HG03280 (cell line): ENCODE results near the gene CBLL1.

Source experiments
- ATAC-seq: cut with Tn5 transposase; IDR thresholded peaks from one replicate; pipeline ENCODE4 v1.9.1; 2021; ENCODE audit warnings: mild to moderate bottlenecking, moderate library complexity; ENCODE audit not compliant: unreplicated experiment

CBLL1 gene

DNA sequence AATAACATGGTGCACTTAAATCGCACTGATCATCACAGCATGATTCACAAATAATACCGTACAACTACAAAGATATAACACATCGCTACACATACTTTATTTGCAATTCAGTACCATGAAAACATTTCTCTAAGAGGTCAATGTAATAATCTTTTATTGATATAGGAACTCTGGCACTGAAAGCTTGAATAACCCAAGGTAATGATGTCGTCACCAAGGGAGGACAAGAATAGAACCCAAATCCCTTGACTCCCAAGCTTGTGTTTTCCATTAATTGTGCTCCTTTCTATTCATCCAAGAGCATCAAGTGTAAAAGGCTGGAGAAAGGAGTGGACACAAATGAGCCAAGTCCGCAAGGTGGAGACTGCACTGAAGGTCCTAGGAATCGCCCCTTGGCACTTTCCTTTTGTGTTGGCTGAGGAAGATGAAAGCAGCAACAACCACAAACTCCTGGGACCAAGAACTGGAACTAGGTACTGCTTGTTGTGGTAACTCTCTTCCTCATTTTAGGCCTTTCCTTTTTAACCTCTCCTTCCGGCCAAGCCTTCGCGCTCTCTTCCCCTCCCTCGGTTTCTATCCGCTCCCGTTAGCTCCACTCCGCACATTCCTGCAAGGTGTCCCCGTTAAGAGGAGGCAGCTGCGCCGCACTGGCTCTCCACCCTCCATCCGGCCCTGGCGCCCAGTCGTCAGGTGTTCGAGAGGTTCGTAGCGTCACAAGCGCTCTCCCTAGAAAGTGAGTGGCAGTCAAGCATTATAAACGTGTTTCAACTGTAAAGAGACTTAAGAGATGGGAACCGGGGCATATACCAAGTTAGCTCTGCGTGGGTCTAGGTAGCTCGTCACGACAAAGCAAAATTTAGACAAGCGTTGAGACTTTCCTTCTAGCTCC is 1.0 kb upstream of the CBLL1 start:
- ATAC-seq, result peak; percentile 40

- peak; percentile 34 for ATAC-seq
These were observed 406 bp downstream of the CBLL1 start for GRCh38 chr7:107744345-107744750.

- no peak for ATAC-seq
These were observed 2.1 kb downstream of the CBLL1 start for GRCh38 chr7:107746006-107746405.

GRCh38 chr7:107751113-107751512 is 7.2 kb downstream of the CBLL1 start:
- ATAC-seq, result no peak

DNA sequence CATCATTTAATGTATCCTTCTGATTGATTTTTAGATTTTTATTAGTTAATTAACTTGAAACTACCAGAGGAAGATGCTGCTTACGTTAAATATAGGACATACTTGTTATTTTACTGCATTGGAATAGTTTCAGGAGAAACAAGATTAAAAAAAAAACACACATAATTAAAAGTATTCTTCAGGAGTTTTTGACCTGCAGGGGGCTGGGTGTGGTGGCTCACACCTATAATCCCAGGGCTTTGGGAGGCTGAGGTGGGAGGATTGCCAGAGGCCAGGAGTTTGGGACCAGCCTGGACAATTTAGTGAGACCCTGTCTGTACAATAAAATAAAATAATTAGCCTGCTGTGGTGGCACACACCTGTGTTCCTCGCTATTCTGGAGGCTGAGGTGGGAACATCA is 10.7 kb downstream of the CBLL1 start:
- ATAC-seq, result no peak

DNA sequence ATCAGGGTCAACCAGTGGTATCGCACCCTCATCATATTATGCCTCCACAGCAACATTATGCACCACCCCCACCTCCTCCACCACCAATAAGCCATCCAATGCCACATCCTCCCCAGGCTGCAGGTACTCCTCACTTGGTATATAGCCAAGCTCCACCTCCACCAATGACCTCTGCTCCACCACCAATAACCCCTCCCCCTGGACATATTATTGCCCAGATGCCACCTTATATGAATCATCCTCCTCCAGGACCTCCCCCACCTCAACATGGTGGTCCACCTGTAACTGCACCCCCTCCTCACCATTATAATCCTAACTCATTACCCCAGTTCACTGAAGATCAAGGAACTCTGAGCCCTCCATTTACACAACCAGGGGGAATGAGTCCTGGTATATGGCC is 14.7 kb downstream of the CBLL1 start:
- no peak for ATAC-seq

DNA sequence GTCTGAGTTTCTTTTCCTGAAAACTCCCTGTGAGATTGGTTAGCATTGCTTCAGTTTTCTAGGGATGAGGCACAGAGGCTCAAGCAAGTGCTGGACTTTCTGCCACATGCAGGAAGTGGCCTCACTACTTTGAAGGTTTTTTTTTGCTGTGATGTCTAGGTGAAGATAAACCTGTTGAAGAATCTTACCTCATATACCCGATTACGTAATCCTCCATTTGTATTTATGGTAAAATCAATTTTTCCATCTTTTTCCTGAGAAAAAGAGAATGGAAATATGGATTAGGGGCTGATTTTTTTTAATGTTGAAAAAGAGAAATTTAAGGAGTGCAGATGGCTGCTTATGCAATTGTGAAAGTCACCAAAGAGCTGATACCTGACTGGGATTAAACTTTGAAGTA is 23.4 kb downstream of the CBLL1 start:
- no peak for ATAC-seq

DNA sequence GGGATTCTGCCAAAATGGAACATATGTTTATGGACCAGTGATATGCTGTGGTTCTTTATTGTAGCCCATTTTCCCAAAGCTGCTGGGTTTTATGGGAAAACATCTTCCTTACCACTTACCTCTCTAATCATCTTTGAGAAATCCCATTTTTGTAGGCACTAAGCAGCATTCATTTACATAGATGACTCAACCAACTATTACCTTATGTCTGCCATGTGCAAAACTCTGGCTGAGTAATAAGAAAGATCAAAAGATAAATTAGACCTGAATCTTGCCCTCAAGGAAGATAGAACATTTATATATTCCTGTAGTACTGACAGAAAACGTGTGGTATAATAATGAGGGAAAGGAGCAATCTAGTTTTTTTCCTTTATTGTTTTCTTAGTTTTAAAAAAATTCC is 24.3 kb downstream of the CBLL1 start:
- no peak for ATAC-seq

DNA sequence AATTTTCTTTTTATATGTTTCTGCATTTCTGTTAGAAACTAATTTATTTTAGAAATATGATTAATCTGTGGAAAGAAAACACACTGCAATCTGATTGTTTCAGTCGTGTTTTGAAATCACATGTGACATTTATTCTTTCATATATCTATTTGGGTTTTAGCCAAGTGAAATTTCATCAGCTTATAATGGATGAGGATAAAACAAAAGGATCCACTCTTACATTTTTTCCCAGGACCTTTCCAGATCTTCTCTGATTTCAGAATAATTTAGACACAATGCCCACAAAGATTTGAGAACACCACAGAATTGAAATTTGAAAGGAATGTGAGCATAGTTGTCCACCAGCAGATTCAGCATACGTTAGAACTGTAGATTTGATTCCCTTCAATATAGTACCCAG is 29.1 kb downstream of the CBLL1 start:
- ATAC-seq, result no peak

GRCh38 chr7:107777702-107778101 is 33.8 kb downstream of the CBLL1 start:
- ATAC-seq, result no peak

DNA sequence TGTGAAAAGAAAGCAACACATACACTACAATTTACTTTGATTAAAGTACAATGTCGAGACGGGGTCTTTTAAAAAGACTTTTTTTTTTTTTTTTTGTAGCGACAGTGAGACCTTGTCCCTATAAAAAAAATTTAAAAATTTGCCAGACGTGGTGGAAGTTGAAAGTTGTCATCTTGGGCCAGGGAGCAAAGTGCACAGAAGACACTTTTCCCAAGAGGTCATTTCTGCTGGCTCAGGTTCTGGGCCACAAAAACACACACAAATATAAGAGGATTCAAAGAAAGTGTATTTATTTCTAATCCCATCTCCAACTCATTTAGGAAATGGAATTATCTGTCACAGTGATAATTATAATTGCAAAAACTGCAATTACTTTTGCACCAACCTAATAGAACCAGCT is 34.3 kb downstream of the CBLL1 start:
- ATAC-seq, result no peak

DNA sequence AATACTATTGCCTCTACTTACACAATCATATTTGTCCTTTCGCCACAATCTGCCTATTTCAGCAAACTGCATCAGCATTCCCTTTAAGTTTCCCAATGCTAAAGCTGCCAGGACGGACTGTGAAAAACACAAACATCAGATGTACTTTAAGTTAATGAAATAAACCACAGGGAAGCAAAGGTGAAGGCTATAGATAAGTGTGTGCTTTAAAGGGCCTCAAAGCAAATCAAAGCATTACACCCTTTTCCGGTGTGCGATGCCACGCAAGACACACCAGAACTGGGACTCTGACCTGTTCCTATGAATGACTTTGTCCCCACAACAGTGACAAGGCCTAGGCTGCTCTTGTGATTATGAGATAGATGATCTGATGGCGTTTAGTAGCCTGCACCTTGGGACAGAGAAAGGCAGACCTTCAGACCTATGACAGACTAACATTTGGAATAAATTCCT is 35.7 kb downstream of the CBLL1 start:
- ATAC-seq, result no peak

DNA sequence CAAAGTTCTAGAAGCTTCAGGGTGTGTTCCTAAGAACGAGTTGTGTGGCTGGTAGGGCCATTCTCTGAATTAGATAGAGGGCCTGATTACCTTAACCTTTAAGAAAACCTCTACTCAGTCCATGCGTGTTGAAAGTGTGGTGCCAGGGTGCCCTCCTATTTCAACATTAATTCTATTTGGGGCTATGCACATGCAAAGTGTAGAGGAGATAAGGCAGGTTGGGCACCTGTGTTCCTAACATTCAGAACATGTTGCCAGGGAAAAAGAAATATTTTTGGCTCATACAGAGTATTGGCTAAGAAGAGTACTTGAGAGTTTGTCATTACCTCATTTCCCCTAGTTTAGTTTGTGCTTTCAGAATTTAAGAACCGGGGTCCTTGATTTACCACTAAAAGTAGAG is 38.4 kb downstream of the CBLL1 start:
- ATAC-seq, result no peak

GRCh38 chr7:107783648-107784047 is 39.7 kb downstream of the CBLL1 start:
- no peak for ATAC-seq

- ATAC-seq, result no peak
These were observed 41.2 kb downstream of the CBLL1 start for GRCh38 chr7:107785170-107785569.

GRCh38 chr7:107785926-107786325 is 42.0 kb downstream of the CBLL1 start:
- no peak for ATAC-seq

DNA sequence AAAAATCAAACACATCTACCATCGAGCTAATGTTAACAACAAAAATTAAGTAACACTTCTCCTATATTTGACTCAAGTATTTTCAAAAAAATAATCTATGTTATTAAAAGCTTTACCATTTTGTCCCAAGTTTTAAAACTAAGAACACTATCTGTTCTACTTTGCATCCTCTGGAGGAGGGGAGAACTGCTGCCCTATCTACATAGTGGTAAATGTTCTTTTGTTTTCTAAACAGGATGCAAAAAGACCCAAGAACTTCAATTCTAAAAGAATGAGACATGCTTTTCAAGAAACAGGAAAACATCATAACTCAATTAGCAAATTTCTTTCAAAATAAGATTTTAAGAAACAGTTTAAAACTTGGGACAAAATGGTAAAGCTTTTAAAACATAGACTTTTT is 44.3 kb downstream of the CBLL1 start:
- ATAC-seq, result no peak

DNA sequence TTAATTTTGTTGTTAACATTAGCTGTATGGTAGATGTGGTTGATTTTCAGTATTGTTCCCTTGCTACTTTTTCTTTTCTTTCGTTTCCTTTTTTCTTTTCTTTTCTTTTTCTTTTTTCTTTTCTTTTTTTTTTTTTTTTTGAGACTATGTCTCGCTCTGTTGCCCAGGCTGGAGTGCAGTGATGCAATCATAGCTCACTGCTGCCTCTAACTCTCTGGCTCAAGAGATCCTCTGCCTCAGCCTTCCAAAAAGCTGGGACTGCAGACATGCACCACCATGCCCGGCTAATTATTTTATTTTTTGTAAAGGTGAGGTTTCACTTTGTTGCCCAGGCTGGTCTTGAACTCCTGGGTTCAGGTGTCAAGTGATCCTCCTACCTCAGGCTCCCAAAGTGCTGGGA is 44.7 kb downstream of the CBLL1 start:
- ATAC-seq, result no peak

- no peak for ATAC-seq
These were observed 45.7 kb downstream of the CBLL1 start for GRCh38 chr7:107789647-107790046.

GRCh38 chr7:107792364-107792763 is 48.4 kb downstream of the CBLL1 start:
- ATAC-seq, result no peak

GRCh38 chr7:107799647-107800264 is 55.8 kb downstream of the CBLL1 start:
- ATAC-seq, result no peak

DNA sequence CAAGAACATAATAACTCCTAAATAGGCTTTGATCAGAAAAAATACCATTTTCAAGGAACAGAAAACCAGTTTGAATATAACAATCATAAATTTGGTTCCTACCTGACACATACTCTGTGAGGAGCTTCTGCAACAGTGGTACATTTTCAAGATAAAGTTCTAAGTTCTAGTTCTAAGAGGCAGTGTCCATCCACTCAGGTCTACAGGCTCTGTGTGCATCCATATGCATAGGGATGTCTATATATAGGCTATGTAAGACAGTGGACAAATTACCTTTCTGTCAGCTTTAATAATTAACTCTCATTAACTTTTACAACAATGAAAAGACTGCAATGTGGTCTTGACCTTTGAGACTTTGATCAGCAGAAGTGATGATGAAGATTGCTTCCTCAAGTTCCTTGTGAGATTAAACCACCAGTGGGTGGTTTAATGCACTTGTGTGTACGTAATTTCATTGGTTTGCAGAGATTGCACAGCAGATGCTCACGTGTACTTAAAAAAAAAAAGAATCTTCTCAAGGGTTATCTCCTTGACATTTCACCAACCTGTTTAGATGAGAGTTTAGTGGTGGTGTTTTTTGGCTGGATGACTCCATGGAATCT is 59.2 kb downstream of the CBLL1 start, which contains the start of gene SLC26A3:
Gene SLC26A3 (minus strand): TSS at position 215 of the 602 bp plus-strand sequence. CDS start 8,714 bp downstream, outside the sequence.
- ATAC-seq, result no peak
